Endothelial cell of umbilical vein (primary cell): ENCODE results near the gene SPARC.

Experiments
- POLR2A ChIP-seq: IDR thresholded peaks from 2 replicates; pipeline ENCODE4 v1.6.1; 2012; ENCODE audit warnings: low read depth, mild to moderate bottlenecking, control low read depth, low read length
- POLR2AphosphoS5 ChIP-seq: IDR thresholded peaks from 2 replicates; pipeline ENCODE4 v1.6.1; 2012; ENCODE audit warnings: low read depth, mild to moderate bottlenecking, control low read depth, low read length, moderate library complexity; ENCODE audit not compliant: insufficient read depth
- TF ChIP-seq, protein P1 (sequence below), 2 donors: IDR thresholded peaks; 1 replicate in 1 of 2; 2 replicates in 1 of 2; pipeline ENCODE4 v1.5.1; 2011; ENCODE audit warnings: low read length in 2 of 2, mild to moderate bottlenecking in 2 of 2, moderate library complexity in 2 of 2, control low read depth in 1 of 2, inconsistent platforms in 1 of 2, low read depth in 1 of 2; ENCODE audit not compliant: insufficient read depth in 1 of 2; ENCODE audit errors: extremely low read depth in 1 of 2
- TF ChIP-seq, protein P2 (sequence below): IDR thresholded peaks from 2 replicates; pipeline ENCODE4 v1.6.1; 2011; ENCODE audit not compliant: insufficient read depth, insufficient read length

- TF ChIP-seq, protein P1, sequence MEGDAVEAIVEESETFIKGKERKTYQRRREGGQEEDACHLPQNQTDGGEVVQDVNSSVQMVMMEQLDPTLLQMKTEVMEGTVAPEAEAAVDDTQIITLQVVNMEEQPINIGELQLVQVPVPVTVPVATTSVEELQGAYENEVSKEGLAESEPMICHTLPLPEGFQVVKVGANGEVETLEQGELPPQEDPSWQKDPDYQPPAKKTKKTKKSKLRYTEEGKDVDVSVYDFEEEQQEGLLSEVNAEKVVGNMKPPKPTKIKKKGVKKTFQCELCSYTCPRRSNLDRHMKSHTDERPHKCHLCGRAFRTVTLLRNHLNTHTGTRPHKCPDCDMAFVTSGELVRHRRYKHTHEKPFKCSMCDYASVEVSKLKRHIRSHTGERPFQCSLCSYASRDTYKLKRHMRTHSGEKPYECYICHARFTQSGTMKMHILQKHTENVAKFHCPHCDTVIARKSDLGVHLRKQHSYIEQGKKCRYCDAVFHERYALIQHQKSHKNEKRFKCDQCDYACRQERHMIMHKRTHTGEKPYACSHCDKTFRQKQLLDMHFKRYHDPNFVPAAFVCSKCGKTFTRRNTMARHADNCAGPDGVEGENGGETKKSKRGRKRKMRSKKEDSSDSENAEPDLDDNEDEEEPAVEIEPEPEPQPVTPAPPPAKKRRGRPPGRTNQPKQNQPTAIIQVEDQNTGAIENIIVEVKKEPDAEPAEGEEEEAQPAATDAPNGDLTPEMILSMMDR (IDR thresholded peaks at IDR 0.05; ENCODE audit: extremely low read depth in 1 of 2, insufficient read depth in 1 of 2, low read depth in 1 of 2, low read length in 2 of 2), result no peak
- no peak for TF ChIP-seq POLR2A
- TF ChIP-seq POLR2AphosphoS5, result no peak
- TF ChIP-seq, protein P2, sequence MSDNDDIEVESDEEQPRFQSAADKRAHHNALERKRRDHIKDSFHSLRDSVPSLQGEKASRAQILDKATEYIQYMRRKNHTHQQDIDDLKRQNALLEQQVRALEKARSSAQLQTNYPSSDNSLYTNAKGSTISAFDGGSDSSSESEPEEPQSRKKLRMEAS, result no peak
Observed at GRCh38 chr5:151674626-151675610, 11.8 kb downstream of the SPARC start.
